Lung (tissue), 12 donors: ENCODE results near the gene TMEM54. TPM values are rescaled to one million over a fixed set of nuclear protein-coding genes. Genes with fewer than 3 reads are reported as not detected.

Source experiments
- ATAC-seq: fragments of 200-7000 bp; cut with Tn5 transposase; one replicate; pipeline ENCODE4 v1.9.1; 2020; ENCODE audit warnings: moderate number of reproducible peaks; ENCODE audit not compliant: insufficient read depth, low FRiP score
- DNase-seq, 3 donors: peaks; one replicate each; pipeline ENCODE4 v3.0.0-alpha.2; 2013 to 2017
- H3K27ac ChIP-seq, 2 donors: one replicate each; pipeline ENCODE4 v1.5.1; 2013; ENCODE audit warnings: mild to moderate bottlenecking in 2 of 2, moderate library complexity in 2 of 2, control low read depth in 1 of 2, inconsistent platforms in 1 of 2, low read depth in 1 of 2, low read length in 1 of 2
- H3K27me3 ChIP-seq, 3 donors: one replicate each; pipeline ENCODE4 v1.5.1; 2013; ENCODE audit warnings: low read length in 2 of 3; ENCODE audit not compliant: control insufficient read depth in 3 of 3, insufficient read depth in 3 of 3
- H3K36me3 ChIP-seq, 4 donors: one replicate each; pipeline ENCODE4 v1.5.1; 2013; ENCODE audit warnings: low read length in 4 of 4, mild to moderate bottlenecking in 1 of 4, moderate library complexity in 1 of 4; ENCODE audit not compliant: control insufficient read depth in 4 of 4, insufficient read depth in 4 of 4
- H3K4me1 ChIP-seq, 5 donors: one replicate each; pipeline ENCODE4 v1.5.1; 2013; ENCODE audit warnings: low read length in 5 of 5, mild to moderate bottlenecking in 2 of 5, moderate library complexity in 1 of 5; ENCODE audit not compliant: control insufficient read depth in 5 of 5, insufficient read depth in 5 of 5
- H3K4me3 ChIP-seq: one replicate; pipeline ENCODE4 v1.5.1; 2013; ENCODE audit warnings: mild to moderate bottlenecking, control low read depth, moderate library complexity
- H3K9ac ChIP-seq, 2 donors: one replicate each; pipeline ENCODE4 v1.5.1; 2013; ENCODE audit warnings: low read length in 2 of 2, control low read depth in 1 of 2; ENCODE audit not compliant: insufficient read depth in 1 of 2
- H3K9me3 ChIP-seq, 4 donors: one replicate each; pipeline ENCODE4 v1.5.1; 2013; ENCODE audit warnings: low read length in 3 of 4, mild to moderate bottlenecking in 1 of 4, moderate library complexity in 1 of 4; ENCODE audit not compliant: control insufficient read depth in 4 of 4, insufficient read depth in 3 of 4
- CTCF ChIP-seq: IDR thresholded peaks from 2 replicates; pipeline ENCODE4 v1.5.1; 2012; ENCODE audit warnings: mild to moderate bottlenecking; ENCODE audit errors: control extremely low read depth, extremely low read depth
- WGBS, 2 donors: extraction: QIAGEN DNeasy Blood & Tissue Kit; methylation state at CpG; one replicate each; pipeline ENCODE4 v1.1.7; 2013; 5-methylcytosine and 5-hydroxymethylcytosine counted together
- polyA plus RNA-seq, 2 donors: library from polyadenylated mRNA; stranded (reverse); fragments of 200-250 nt; gene quantifications; one replicate each; pipeline ENCODE4 v1.2.1, GENCODE V29; 2013
- total RNA-seq, 2 donors: library from RNA; depleted of rRNA in 1 of 2; stranded (reverse); fragments of >200 nt in 1 of 2; gene quantifications; one replicate each; pipeline ENCODE4 v1.2.1, GENCODE V29; 2014 to 2021
- donor health status: control.
- donor health status: control.
- donor health status: Bipolar disorder and iron deficiency.
- donor health status: healthy.
- donor health status: DM: yes; HTN: yes; CAD: no.

TMEM54 gene
- total and polyA plus RNA-seq, 4 donors = 22.4 to 56.6 (median 43.1) TPM

GRCh38 chr1:32855861-32856617 is 45.1 kb downstream of the TMEM54 start:
- Histone ChIP-seq H3K9me3 (no peaks in the 10 kb centered on the region), H3K4me3 (no peak overlapping the region), H3K27ac (no peak overlapping the region), H3K27me3 (no peaks in the 10 kb centered on the region), H3K9ac (no peak overlapping the region), H3K4me1 (peaks cover 0 to 2% (median 0%) of the 10 kb centered on the region in 5 donors), H3K36me3 (peaks cover 7 to 41% (median 23%) of the 10 kb centered on the region in 4 donors)
- no peak for DNase-seq
- 95% methylated on average over 13 of the region's 13 CpGs for WGBS, 2 donors
- TF ChIP-seq CTCF = no peak
- ATAC-seq = no peak

GRCh38 chr1:32848354-32849063 is 52.7 kb downstream of the TMEM54 start:
- DNase-seq (no peak), ATAC-seq (no peak)
- no peaks in the 10 kb centered on the region for H3K4me1 ChIP-seq
- H3K27ac ChIP-seq = no peak overlapping the region
- WGBS, 2 donors = 49 to 50% methylated on average over 2 of the region's 2 CpGs
- peaks cover 10 to 32% (median 15%) of the 10 kb centered on the region in 4 donors for H3K36me3 ChIP-seq
- no peak for TF ChIP-seq CTCF
- no peaks in the 10 kb centered on the region for H3K9me3 ChIP-seq
- no peak overlapping the region for H3K9ac ChIP-seq
- no peak overlapping the region for H3K4me3 ChIP-seq
- no peaks in the 10 kb centered on the region for H3K27me3 ChIP-seq

Other genes with a start within 250 kb of the TMEM54 start
- gene SYNC, start 198.6 kb downstream of the TMEM54 start, total RNA-seq = 10 to 100 TPM in 1 of 2 donors, 1 to 10 TPM in 1; 6.0 to 15.4 TPM
- gene SYNC, start 198.6 kb downstream of the TMEM54 start, polyA plus RNA-seq = 1 to 10 TPM; 2.0 to 5.4 TPM
- gene YARS1, start 84.0 kb downstream of the TMEM54 start, total RNA-seq = 100 to 1,000 TPM in 1 of 2 donors, 10 to 100 TPM in 1; 61.2 to 151 TPM
- 10 to 100 TPM; 68.5 to 87.1 TPM for gene YARS1, start 84.0 kb downstream of the TMEM54 start, polyA plus RNA-seq
- 10 to 100 TPM; 28.8 to 56.6 TPM for gene S100PBP, start 83.7 kb downstream of the TMEM54 start, total RNA-seq
- 10 to 100 TPM in 1 of 2 donors, 1 to 10 TPM in 1; 7.4 to 13.1 TPM for gene S100PBP, start 83.7 kb downstream of the TMEM54 start, polyA plus RNA-seq
- 1 to 10 TPM in 1 of 2 donors, under 1 TPM in 1; 0.18 to 5.3 TPM for gene FNDC5, start 30.5 kb downstream of the TMEM54 start, total RNA-seq
- under 1 TPM; 0.10 to 0.31 TPM for gene FNDC5, start 30.5 kb downstream of the TMEM54 start, polyA plus RNA-seq
- gene HPCA, start 14.9 kb downstream of the TMEM54 start, total RNA-seq = 1 to 10 TPM in 1 of 2 donors, under 1 TPM in 1; 0.40 to 1.3 TPM
- under 1 TPM in 1 of 2 donors, not detected in 1; 0.19 TPM for gene HPCA, start 14.9 kb downstream of the TMEM54 start, polyA plus RNA-seq
- gene RNF19B, start 63.4 kb upstream of the TMEM54 start, total RNA-seq = 10 to 100 TPM; 15.5 to 38.1 TPM
- gene RNF19B, start 63.4 kb upstream of the TMEM54 start, polyA plus RNA-seq = 10 to 100 TPM in 1 of 2 donors, 1 to 10 TPM in 1; 5.1 to 65.9 TPM
- 100 to 1,000 TPM in 1 of 2 donors, 10 to 100 TPM in 1; 86.8 to 127 TPM for gene AK2, start 135.5 kb upstream of the TMEM54 start, total RNA-seq
- 100 to 1,000 TPM in 1 of 2 donors, 10 to 100 TPM in 1; 87.6 to 115 TPM for gene AK2, start 135.5 kb upstream of the TMEM54 start, polyA plus RNA-seq
- gene AZIN2, start 179.8 kb upstream of the TMEM54 start, total RNA-seq = 10 to 100 TPM in 1 of 2 donors, 1 to 10 TPM in 1; 6.2 to 12.8 TPM
- 1 to 10 TPM; 1.2 to 1.5 TPM for gene AZIN2, start 179.8 kb upstream of the TMEM54 start, polyA plus RNA-seq